PC-3 (cell line): ENCODE results near the gene BCAS3. TPM values are rescaled to one million over a fixed set of nuclear protein-coding genes. Genes with fewer than 3 reads are reported as not detected.
A peak's percentile ranks its signal among the peaks of the same experiment; 100 is the strongest.

Experiments
- ATAC-seq: fragments of 200-7000 bp; cut with Tn5 transposase; 2 replicates; pipeline ENCODE4 v1.9.1; 2020; ENCODE audit warnings: mild to moderate bottlenecking, moderate library complexity
- BruUV-seq: library from RNA; stranded (reverse); fragments of 400-500 nt; replicated peaks from 2 replicates; lab custom pipeline; 2021; lab: Mats Ljungman, UMichigan
- CTCF ChIA-PET: fragments of 300-600 bp; sonication (Branson Sonifier 250); formaldehyde crosslinking; loops from one replicate; lab custom pipeline; 2022; ENCODE audit warnings: antibody characterized with exemption; lab: Charles Lee
- POLR2A ChIA-PET: fragments of 300-600 bp; sonication (Branson Sonifier 250); formaldehyde crosslinking; loops from one replicate; lab custom pipeline; 2022; ENCODE audit warnings: antibody characterized with exemption; ENCODE audit not compliant: unreplicated experiment; lab: Charles Lee
- DNase-seq: peaks from one replicate; pipeline ENCODE4 v3.0.0-alpha.2; 2015
- H2AFZ ChIP-seq: fragments of 300-600 bp; sonication (generic); 2 replicates; pipeline ENCODE4 v1.6.0; 2016; ENCODE audit warnings: antibody characterized with exemption, low read length
- H3F3A ChIP-seq: fragments of 300-600 bp; sonication (generic); one replicate; pipeline ENCODE4 v1.6.0; 2017; ENCODE audit warnings: antibody characterized with exemption, low read length, control low read depth, mild to moderate bottlenecking; ENCODE audit not compliant: unreplicated experiment
- H3K27ac ChIP-seq: fragments of 300-600 bp; sonication (generic); 2 replicates; pipeline ENCODE4 v1.5.1; 2016; ENCODE audit warnings: mild to moderate bottlenecking, low read length
- H3K27me3 ChIP-seq: fragments of 300-600 bp; sonication (generic); 2 replicates; pipeline ENCODE4 v1.6.1; 2016; ENCODE audit warnings: low read length, mixed read lengths
- H3K36me3 ChIP-seq: fragments of 300-600 bp; sonication (generic); 2 replicates; pipeline ENCODE4 v1.6.1; 2016; ENCODE audit warnings: low read depth, mixed run types, low read length, mixed read lengths
- H3K4me1 ChIP-seq: fragments of 300-600 bp; sonication (generic); 2 replicates; pipeline ENCODE4 v1.5.1; 2016; ENCODE audit warnings: low read length; ENCODE audit not compliant: insufficient read depth
- H3K4me2 ChIP-seq: fragments of 300-600 bp; sonication (generic); 2 replicates; pipeline ENCODE4 v1.6.0; 2016; ENCODE audit warnings: low read length
- H3K4me3 ChIP-seq: fragments of 300-600 bp; sonication (generic); 2 replicates; pipeline ENCODE4 v1.5.1; 2016; ENCODE audit warnings: mild to moderate bottlenecking, low read length, mixed read lengths
- H3K79me2 ChIP-seq: fragments of 300-600 bp; sonication (generic); 2 replicates; pipeline ENCODE4 v1.6.1; 2017; ENCODE audit warnings: low read length, mixed read lengths
- H3K9ac ChIP-seq: fragments of 300-600 bp; sonication (generic); 2 replicates; pipeline ENCODE4 v1.6.0; 2016; ENCODE audit warnings: mild to moderate bottlenecking, low read length
- H3K9me2 ChIP-seq: fragments of 300-600 bp; sonication (generic); replicated peaks from 2 replicates; pipeline ENCODE4 v1.6.1; 2016; ENCODE audit warnings: mixed run types, low read length, mixed read lengths
- H3K9me3 ChIP-seq: fragments of 300-600 bp; sonication (generic); 2 replicates; pipeline ENCODE4 v1.6.1; 2016; ENCODE audit warnings: low read length, mixed read lengths
- H4K20me1 ChIP-seq: fragments of 300-600 bp; sonication (generic); 2 replicates; pipeline ENCODE4 v1.6.1; 2016; ENCODE audit warnings: low read length, mixed read lengths
- CTCF ChIP-seq: fragments of 300-600 bp; sonication (generic); conservative IDR thresholded peaks from 2 replicates; pipeline ENCODE4 v1.5.1; 2017; ENCODE audit warnings: antibody characterized with exemption, low read depth, mild to moderate bottlenecking, low read length
- EZH2 ChIP-seq: fragments of 300-600 bp; sonication (generic); IDR thresholded peaks from one replicate; pipeline ENCODE4 v1.6.1; 2017; ENCODE audit warnings: antibody characterized with exemption, mild to moderate bottlenecking, low read length; ENCODE audit not compliant: unreplicated experiment
- EZH2phosphoT487 ChIP-seq: fragments of 300-600 bp; sonication (generic); IDR thresholded peaks from 2 replicates; pipeline ENCODE4 v1.6.1; 2018; ENCODE audit warnings: mild to moderate bottlenecking, antibody characterized with exemption, low read length, borderline replicate concordance
- intact Hi-C: fragments of 100-400 bp; cut with micrococcal nuclease; formaldehyde crosslinking; loops from 2 replicates; pipeline ENCODE4 v1.9.0; 2023
- total RNA-seq: library from RNA; depleted of rRNA; stranded (reverse); fragments of >200 nt; gene quantifications from 2 replicates; pipeline ENCODE4 v1.2.3, GENCODE V29; 2014

Gene BCAS3
- total RNA-seq, 1 experiment from 2014 or later = 25.9 TPM

GRCh38 chr17:61200339-61200715 is 522.7 kb downstream of the BCAS3 start:
- DNase-seq (peak; percentile 20), ATAC-seq (no peak)
- no peaks in the 10 kb centered on the region for H3K9me3 ChIP-seq
- no peaks in the 10 kb centered on the region for H3F3A ChIP-seq
- TF ChIP-seq CTCF (no peak), EZH2phosphoT487 (no peak), EZH2 (no peak)
- H3K27me3 ChIP-seq = no peaks in the 10 kb centered on the region
- H3K9ac ChIP-seq = no peak overlapping the region
- no peaks in the 10 kb centered on the region for H3K79me2 ChIP-seq
- H3K4me1 ChIP-seq = peaks cover 32% of the 10 kb centered on the region
- H3K27ac ChIP-seq = peak overlapping the region; percentile 61
- ChIA-PET POLR2A (no interaction called here), CTCF (no interaction called here)
- peak overlapping the region; percentile 39 for H3K4me2 ChIP-seq
- H3K36me3 ChIP-seq = no peaks in the 10 kb centered on the region
- H2AFZ ChIP-seq = no peak overlapping the region
- no peak overlapping the region for H3K4me3 ChIP-seq
- BruUV-seq = no TSS peak
- H4K20me1 ChIP-seq = no peaks in the 10 kb centered on the region
- H3K9me2 ChIP-seq = no peaks in the 10 kb centered on the region
- intact Hi-C loops = loop anchor here (5.0 kb wide), 1 partner anchor 198 kb away; no protein-coding TSS in a partner anchor

GRCh38 chr17:61201211-61201610 is 523.6 kb downstream of the BCAS3 start:
- no peaks in the 10 kb centered on the region for H3K79me2 ChIP-seq
- H3K27me3 ChIP-seq = no peaks in the 10 kb centered on the region
- peaks cover 36% of the 10 kb centered on the region for H3K4me1 ChIP-seq
- DNase-seq (peak; percentile 95), ATAC-seq (peak; percentile 89)
- intact Hi-C loops = loop anchor here (5.0 kb wide), 1 partner anchor 199 kb away; no protein-coding TSS in a partner anchor
- peak overlapping the region; percentile 39 for H3K4me2 ChIP-seq
- no peaks in the 10 kb centered on the region for H3F3A ChIP-seq
- no peaks in the 10 kb centered on the region for H4K20me1 ChIP-seq
- H3K9ac ChIP-seq = no peak overlapping the region
- ChIA-PET CTCF (no interaction called here), POLR2A (interaction anchor here (0.6 kb wide), 2 partner anchors 12 to 199 kb away, joined by 3 read pairs; partner anchors contain the start of gene TBX2)
- no peaks in the 10 kb centered on the region for H3K9me2 ChIP-seq
- H3K27ac ChIP-seq = peak overlapping the region; percentile 61
- no TSS peak for BruUV-seq
- no peaks in the 10 kb centered on the region for H3K36me3 ChIP-seq
- no peak overlapping the region for H3K4me3 ChIP-seq
- TF ChIP-seq EZH2 (no peak), EZH2phosphoT487 (no peak), CTCF (no peak)
- H3K9me3 ChIP-seq = no peaks in the 10 kb centered on the region
- no peak overlapping the region for H2AFZ ChIP-seq

GRCh38 chr17:61202564-61202963 is 524.9 kb downstream of the BCAS3 start:
- Histone ChIP-seq H3K4me1 (peaks cover 36% of the 10 kb centered on the region), H3K9me3 (no peaks in the 10 kb centered on the region), H3K9me2 (no peaks in the 10 kb centered on the region), H3K27ac (0 out of 2 replicates have a peak overlapping the region, but pooled peaks have one; percentile 1), H3K79me2 (no peaks in the 10 kb centered on the region), H3K9ac (no peak overlapping the region), H4K20me1 (no peaks in the 10 kb centered on the region), H3K4me3 (no peak overlapping the region), H3K27me3 (no peaks in the 10 kb centered on the region), H3K36me3 (no peaks in the 10 kb centered on the region), H2AFZ (no peak overlapping the region), H3F3A (no peaks in the 10 kb centered on the region), H3K4me2 (no peak overlapping the region)
- CTCF ChIA-PET = no interaction called here
- intact Hi-C loops = loop anchor here (5.0 kb wide), 1 partner anchor 200 kb away; no protein-coding TSS in a partner anchor
- POLR2A ChIA-PET = interaction anchor here (0.6 kb wide), 1 partner anchor 26 kb away, joined by 6 read pairs; no protein-coding TSS in a partner anchor
- ATAC-seq (no peak), DNase-seq (peak; percentile 34)
- no TSS peak for BruUV-seq
- TF ChIP-seq CTCF = no peak
- TF ChIP-seq EZH2 = no peak
- TF ChIP-seq EZH2phosphoT487 = no peak
